Aorta (tissue), 5 donors: ENCODE measurements around the gene SUSD4. TPM values are rescaled to one million over a fixed set of nuclear protein-coding genes. Genes with fewer than 3 reads are reported as not detected.
"Not testable (repeated sequence)": the region's sequence is repeated elsewhere in the genome, so short reads cannot be mapped to it uniquely, and the experiment has no call there.

Experiments
- ATAC-seq: fragments of 200-7000 bp; cut with Tn5 transposase; one replicate; pipeline ENCODE4 v1.9.1; 2022; ENCODE audit warnings: moderate library complexity; ENCODE audit not compliant: low FRiP score
- DNase-seq, 2 donors: peaks; one replicate each; pipeline ENCODE4 v3.0.0-alpha.2; 2020
- H3K27ac ChIP-seq, 2 donors: one replicate each; pipeline ENCODE4 v1.5.1; 2013; ENCODE audit warnings: low read length in 2 of 2, mild to moderate bottlenecking in 2 of 2, moderate library complexity in 2 of 2, control low read depth in 1 of 2, inconsistent platforms in 1 of 2, low read depth in 1 of 2
- H3K27me3 ChIP-seq, 2 donors: one replicate each; pipeline ENCODE4 v1.6.1; 2013; ENCODE audit warnings: control low read depth in 1 of 2, low read length in 1 of 2, mild to moderate bottlenecking in 1 of 2, moderate library complexity in 1 of 2; ENCODE audit not compliant: insufficient read depth in 2 of 2, control insufficient read depth in 1 of 2
- H3K36me3 ChIP-seq, 2 donors: one replicate each; pipeline ENCODE4 v1.6.1; 2013; ENCODE audit warnings: control low read depth in 1 of 2, low read length in 1 of 2, mild to moderate bottlenecking in 1 of 2; ENCODE audit not compliant: insufficient read depth in 2 of 2, control insufficient read depth in 1 of 2
- H3K4me1 ChIP-seq, 2 donors: one replicate each; pipeline ENCODE4 v1.6.1; 2013; ENCODE audit warnings: low read length in 2 of 2, control low read depth in 1 of 2, mild to moderate bottlenecking in 1 of 2, moderate library complexity in 1 of 2; ENCODE audit not compliant: insufficient read depth in 2 of 2, control insufficient read depth in 1 of 2
- H3K4me3 ChIP-seq, 2 donors: one replicate each; pipeline ENCODE4 v1.5.1; 2013; ENCODE audit warnings: low read length in 2 of 2, control low read depth in 1 of 2, mild to moderate bottlenecking in 1 of 2
- H3K9me3 ChIP-seq: one replicate; pipeline ENCODE4 v1.6.1; 2013; ENCODE audit warnings: mild to moderate bottlenecking, low read length; ENCODE audit not compliant: control insufficient read depth
- WGBS, 2 donors: extraction: QIAGEN DNeasy Blood & Tissue Kit; methylation state at CpG; one replicate each; pipeline ENCODE4 v1.1.7; 2013; 5-methylcytosine and 5-hydroxymethylcytosine counted together
- intact Hi-C, 2 donors: fragments of 100-400 bp; cut with DNase I; formaldehyde crosslinking; loops; one replicate each; pipeline versions ENCODE4 v1.14.2 to v1.15.0; 2022
- polyA plus RNA-seq, 2 donors: library from polyadenylated mRNA; stranded (reverse); fragments of 200-250 nt; gene quantifications; one replicate each; pipeline ENCODE4 v1.2.3, GENCODE V29; 2013
- total RNA-seq, 2 donors: library from RNA; stranded (reverse); fragmentation: NEBNext Ultra II Directional; extraction: Animal tissue kit (Norgen Biotek cat#: 25700); gene quantifications; one replicate each; pipeline ENCODE4 v1.2.1, GENCODE V29; 2021
- donor health status: healthy with polysubstance abuse.
- donor health status: Bipolar disorder and iron deficiency.
- donor health status: DM: no; HTN: no; CAD: no.
- donor health status: DM: no; HTN: no; CAD: no.
- donor health status: DM: yes; HTN: yes; CAD: no.

Gene SUSD4
- total and polyA plus RNA-seq, 4 donors = 0.46 to 0.81 (median 0.57) TPM

- ATAC-seq (no peak), DNase-seq (no peak)
- Histone ChIP-seq H3K27me3 (peaks cover 0 to 4% of the 10 kb centered on the region in 2 donors), H3K27ac (no peak overlapping the region), H3K4me3 (no peak overlapping the region), H3K36me3 (no peaks in the 10 kb centered on the region), H3K9me3 (no peaks in the 10 kb centered on the region), H3K4me1 (no peaks in the 10 kb centered on the region)
- intact Hi-C loops = no loop called here
- 64 to 75% methylated on average over 2 of the region's 2 CpGs for WGBS, 2 donors
Measured at GRCh38 chr1:223401873-223402789, 38.2 kb upstream of the SUSD4 start.

- DNase-seq = not testable (repeated sequence)
- 90 to 93% methylated on average over 4 of the region's 6 CpGs for WGBS, 2 donors
Measured at GRCh38 chr1:223399393-223399792, 35.4 kb upstream of the SUSD4 start.

GRCh38 chr1:223394706-223395105 lies 30.7 kb upstream of the SUSD4 start:
- Histone ChIP-seq H3K4me3 (no peak overlapping the region), H3K4me1 (no peaks in the 10 kb centered on the region), H3K36me3 (no peaks in the 10 kb centered on the region), H3K9me3 (no peaks in the 10 kb centered on the region), H3K27ac (no peak overlapping the region), H3K27me3 (no peaks in the 10 kb centered on the region)
- 96 to 97% methylated on average over 13 of the region's 13 CpGs for WGBS, 2 donors
- no peak for ATAC-seq
- no peak for DNase-seq
- intact Hi-C loops = no loop called here

More at GRCh38 chr1:223399393-223399792, 35.4 kb upstream of the SUSD4 start:
- H3K27ac ChIP-seq, ATAC-seq, H3K4me3 ChIP-seq, H3K4me1 ChIP-seq, H3K9me3 ChIP-seq, intact Hi-C loops, H3K27me3 ChIP-seq, H3K36me3 ChIP-seq: not testable (repeated sequence)

- intact Hi-C loops = no loop called here
- Histone ChIP-seq H3K36me3 (no peaks in the 10 kb centered on the region), H3K9me3 (no peaks in the 10 kb centered on the region), H3K27ac (no peak overlapping the region), H3K27me3 (no peaks in the 10 kb centered on the region), H3K4me1 (no peaks in the 10 kb centered on the region), H3K4me3 (no peak overlapping the region)
- peak; percentile 22 for ATAC-seq
- 96 to 98% methylated on average over 27 of the region's 27 CpGs for WGBS, 2 donors
- DNase-seq = no peak
Measured at GRCh38 chr1:223394242-223394641, 30.3 kb upstream of the SUSD4 start.

GRCh38 chr1:223393275-223394214 lies 29.6 kb upstream of the SUSD4 start, which contains the start of gene CCDC185:
Gene CCDC185, plus strand, starts transcription at chr1:223393415. Its CDS starts 61 bp downstream, at chr1:223393476.
- ATAC-seq (peak; percentile 29), DNase-seq (peak; percentile 48 to 74)
- H3K27ac ChIP-seq = no peak within 1 kb of the TSS
- no peaks in the 10 kb centered on the region for H3K4me1 ChIP-seq
- peak within 1 kb of the TSS in 1 of 2 donors; percentile 24 for H3K4me3 ChIP-seq
- WGBS, 2 donors = 26 to 30% methylated on average over 59 to 73 of the region's 73 CpGs
- intact Hi-C loops = no loop called here
- H3K27me3 ChIP-seq = no peaks in the 10 kb centered on the region
- no peaks in the 10 kb centered on the region for H3K9me3 ChIP-seq
- no peaks in the 10 kb centered on the region for H3K36me3 ChIP-seq

- DNase-seq (no peak), ATAC-seq (no peak)
- H3K4me3 ChIP-seq = no peak overlapping the region
- H3K27ac ChIP-seq = no peak overlapping the region
- no peaks in the 10 kb centered on the region for H3K27me3 ChIP-seq
- intact Hi-C loops = no loop called here
- no peaks in the 10 kb centered on the region for H3K36me3 ChIP-seq
- no peaks in the 10 kb centered on the region for H3K4me1 ChIP-seq
- H3K9me3 ChIP-seq = no peaks in the 10 kb centered on the region
Measured at GRCh38 chr1:223390618-223391017, 26.6 kb upstream of the SUSD4 start.

GRCh38 chr1:223386013-223386412 lies 22.0 kb upstream of the SUSD4 start:
- intact Hi-C loops = no loop called here
- H3K4me3 ChIP-seq = no peak overlapping the region
- H3K27ac ChIP-seq = no peak overlapping the region
- no peaks in the 10 kb centered on the region for H3K9me3 ChIP-seq
- DNase-seq = no peak
- peaks cover 0 to 1% of the 10 kb centered on the region in 2 donors for H3K27me3 ChIP-seq
- H3K4me1 ChIP-seq = no peaks in the 10 kb centered on the region
- 67 to 68% methylated on average over 2 of the region's 2 CpGs for WGBS, 2 donors
- H3K36me3 ChIP-seq = no peaks in the 10 kb centered on the region
- no peak for ATAC-seq

- Histone ChIP-seq H3K36me3 (no peaks in the 10 kb centered on the region), H3K27ac (no peak overlapping the region), H3K4me1 (no peaks in the 10 kb centered on the region), H3K9me3 (peaks cover 4% of the 10 kb centered on the region), H3K27me3 (peaks cover 0 to 3% of the 10 kb centered on the region in 2 donors), H3K4me3 (no peak overlapping the region)
- DNase-seq (no peak), ATAC-seq (no peak)
- intact Hi-C loops = no loop called here
Measured at GRCh38 chr1:223378754-223379153, 14.8 kb upstream of the SUSD4 start.
